Measurements from ENCODE around the gene KMT2B.

The KMT2B gene

DNA sequence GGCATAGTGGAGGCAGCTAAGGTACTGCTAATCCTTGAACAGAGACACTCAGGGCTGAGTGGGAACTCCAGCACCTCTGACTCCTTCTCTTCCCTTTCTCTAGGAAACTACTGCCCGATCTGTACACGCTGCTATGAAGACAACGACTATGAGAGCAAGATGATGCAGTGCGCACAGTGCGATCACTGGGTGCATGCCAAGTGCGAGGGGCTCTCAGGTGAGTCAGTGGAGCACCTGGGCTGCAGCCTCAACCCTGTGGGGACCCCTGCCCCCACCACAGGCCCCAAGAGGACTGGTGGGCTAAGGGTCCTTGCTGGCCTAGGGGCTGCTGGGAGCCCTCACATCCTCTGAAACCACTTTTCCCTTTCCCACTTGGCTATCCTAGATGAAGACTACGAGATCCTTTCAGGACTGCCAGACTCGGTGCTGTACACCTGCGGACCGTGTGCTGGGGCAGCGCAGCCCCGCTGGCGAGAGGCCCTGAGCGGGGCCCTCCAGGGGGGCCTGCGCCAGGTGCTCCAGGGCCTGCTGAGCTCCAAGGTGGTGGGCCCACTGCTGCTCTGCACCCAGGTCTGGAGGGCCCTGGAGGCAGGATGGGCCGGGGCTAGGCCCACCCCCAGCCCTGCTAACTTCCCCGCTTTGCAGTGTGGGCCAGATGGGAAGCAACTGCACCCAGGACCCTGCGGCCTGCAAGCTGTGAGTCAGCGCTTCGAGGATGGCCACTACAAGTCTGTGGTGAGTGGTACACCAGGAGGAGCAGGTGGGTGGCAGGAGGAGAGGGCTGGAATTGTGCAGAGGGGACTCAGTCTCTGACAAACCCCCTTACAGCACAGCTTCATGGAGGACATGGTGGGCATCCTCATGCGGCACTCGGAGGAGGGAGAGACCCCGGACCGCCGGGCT is 9.5 kb downstream of the KMT2B start:
- DNase-seq, result no peak

DNA sequence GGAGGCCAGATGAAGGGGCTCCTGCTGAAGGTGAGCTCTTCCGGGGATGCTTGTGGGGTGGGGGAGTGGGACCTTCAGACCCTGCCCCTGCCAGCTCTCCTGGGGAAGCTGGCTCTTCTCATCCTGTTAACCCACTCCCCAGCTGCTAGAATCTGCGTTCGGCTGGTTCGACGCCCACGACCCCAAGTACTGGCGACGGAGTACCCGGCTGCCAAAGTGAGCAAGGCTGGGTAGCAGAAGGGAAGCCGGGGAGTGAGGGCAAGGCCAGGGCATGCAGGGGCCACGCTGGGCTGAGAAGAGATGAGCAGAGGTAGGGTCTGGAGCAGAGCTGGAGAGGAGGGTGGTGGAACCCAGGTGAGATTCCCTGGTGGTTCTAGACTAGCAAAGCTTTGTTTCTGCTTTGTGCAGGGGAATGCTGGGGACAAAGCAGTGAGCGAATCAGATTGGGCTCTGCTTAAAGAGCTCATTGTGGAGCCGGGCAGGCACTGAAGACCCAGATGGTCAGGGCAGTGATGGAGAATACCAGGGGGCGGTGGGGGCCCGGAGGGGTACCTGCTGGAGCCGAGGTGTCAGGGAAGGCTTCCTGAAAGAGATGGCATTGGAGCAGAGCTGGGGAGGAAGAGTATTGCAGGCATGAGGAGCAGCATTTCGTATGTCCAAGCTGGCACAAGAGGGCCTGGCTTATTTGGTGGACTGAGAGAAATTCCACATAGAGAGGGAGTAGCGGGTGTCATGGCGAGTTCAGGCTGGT is 10.3 kb downstream of the KMT2B start:
- no peak for DNase-seq

DNA sequence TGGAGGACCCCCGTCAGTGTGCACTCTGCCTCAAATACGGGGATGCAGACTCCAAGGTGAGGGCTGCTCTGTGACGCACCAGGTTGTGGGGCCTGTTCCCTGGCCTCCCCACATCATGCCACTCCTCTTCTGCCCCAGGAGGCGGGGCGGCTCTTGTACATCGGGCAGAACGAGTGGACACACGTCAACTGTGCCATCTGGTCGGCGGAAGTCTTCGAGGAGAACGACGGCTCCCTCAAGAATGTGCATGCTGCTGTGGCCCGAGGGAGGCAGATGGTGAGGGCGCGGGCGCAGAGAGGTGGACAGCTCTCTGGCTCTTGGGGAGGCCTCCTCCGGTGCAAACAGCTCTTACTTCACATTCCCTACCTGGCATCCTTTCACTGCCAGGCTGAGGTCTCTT is 11.2 kb downstream of the KMT2B start:
- no peak for DNase-seq

DNA sequence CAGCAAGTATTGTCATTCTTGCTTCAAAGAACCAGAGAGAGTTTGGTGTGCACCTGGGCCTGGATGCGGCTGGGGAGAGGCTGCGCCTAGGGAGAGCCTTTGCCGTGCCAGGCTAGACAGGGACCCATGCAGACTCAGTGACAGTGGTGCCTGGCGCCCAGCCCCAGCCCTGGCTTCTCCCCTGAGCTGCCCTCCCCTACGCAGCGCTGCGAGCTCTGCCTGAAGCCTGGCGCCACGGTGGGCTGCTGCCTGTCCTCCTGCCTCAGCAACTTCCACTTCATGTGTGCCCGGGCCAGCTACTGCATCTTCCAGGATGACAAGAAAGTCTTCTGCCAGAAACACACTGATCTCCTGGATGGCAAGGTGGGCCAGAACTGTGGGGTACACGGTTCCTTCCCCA is 12.0 kb downstream of the KMT2B start:
- DNase-seq, result no peak

DNA sequence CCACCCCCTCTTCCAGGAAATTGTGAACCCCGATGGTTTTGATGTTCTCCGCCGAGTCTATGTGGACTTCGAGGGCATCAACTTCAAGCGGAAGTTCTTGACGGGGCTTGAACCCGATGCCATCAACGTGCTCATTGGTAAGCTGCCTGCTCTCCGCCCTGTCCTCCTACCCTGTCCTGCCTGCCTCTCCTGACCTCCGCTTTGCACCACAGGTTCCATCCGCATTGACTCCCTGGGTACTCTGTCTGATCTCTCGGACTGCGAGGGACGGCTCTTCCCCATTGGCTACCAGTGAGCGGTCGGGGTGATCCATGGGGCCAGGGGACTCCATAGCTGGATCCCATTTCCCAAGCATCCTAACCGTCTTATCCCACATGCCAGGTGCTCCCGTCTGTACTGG is 12.5 kb downstream of the KMT2B start:
- no peak for DNase-seq

DNA sequence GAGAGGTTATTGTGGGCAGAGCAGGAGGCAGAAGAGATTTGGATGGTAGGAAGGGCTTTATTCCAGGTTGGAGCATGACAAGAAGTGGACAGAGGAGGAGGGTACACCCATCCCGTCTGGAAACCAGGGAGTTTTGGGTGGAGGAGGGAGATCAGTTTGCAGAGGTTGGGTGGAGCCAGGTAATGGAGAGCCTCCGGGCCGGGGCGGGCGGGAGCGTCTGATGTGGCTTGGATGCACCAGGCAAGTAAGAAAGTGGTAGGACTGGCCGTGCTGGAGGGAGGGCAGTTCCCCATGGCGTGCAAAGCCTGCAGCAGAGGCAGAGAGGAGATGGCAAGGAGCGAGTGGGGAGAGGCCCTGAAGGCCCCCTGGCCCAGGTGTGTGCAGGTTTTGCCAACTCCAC is 13.6 kb downstream of the KMT2B start:
- no peak for DNase-seq

DNA sequence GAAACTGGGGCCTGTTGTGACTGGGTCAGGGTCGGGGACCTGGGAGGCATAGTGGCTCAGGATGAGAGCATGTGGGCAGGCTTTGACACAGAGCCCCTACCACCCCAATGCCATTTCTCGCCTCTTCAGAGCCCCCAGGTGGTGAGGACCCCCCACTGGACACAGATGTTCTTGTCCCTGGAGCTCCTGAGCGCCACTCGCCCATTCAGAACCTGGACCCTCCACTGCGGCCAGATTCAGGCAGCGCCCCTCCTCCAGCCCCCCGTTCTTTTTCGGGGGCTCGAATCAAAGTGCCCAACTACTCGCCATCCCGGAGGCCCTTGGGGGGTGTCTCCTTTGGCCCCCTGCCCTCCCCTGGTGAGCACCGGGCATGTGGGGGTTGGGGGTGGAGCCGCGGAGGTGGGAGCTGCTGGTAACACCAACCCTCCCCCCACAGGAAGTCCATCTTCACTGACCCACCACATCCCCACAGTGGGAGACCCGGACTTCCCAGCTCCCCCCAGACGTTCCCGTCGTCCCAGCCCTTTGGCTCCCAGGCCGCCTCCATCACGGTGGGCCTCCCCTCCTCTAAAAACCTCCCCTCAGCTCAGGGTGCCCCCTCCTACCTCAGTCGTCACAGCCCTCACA is 14.1 kb downstream of the KMT2B start:
- no peak for DNase-seq

DNA sequence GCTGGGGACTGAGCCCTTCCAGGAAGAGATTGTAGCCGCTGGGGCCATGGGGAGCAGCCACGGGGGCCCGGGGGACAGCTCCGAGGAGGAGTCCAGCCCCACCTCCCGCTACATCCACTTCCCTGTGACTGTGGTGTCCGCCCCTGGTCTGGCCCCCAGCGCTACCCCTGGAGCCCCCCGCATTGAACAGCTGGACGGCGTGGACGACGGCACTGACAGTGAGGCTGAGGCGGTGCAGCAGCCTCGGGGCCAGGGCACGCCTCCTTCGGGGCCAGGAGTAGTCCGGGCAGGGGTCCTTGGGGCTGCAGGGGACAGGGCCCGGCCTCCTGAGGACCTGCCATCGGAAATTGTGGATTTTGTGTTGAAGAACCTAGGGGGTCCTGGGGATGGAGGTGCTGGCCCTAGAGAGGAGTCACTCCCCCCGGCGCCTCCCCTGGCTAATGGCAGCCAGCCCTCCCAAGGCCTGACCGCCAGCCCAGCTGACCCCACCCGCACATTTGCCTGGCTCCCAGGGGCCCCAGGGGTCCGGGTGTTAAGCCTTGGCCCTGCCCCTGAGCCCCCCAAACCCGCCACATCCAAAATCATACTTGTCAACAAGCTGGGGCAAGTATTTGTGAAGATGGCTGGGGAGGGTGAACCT is 14.9 kb downstream of the KMT2B start:
- DNase-seq, result no peak

DNA sequence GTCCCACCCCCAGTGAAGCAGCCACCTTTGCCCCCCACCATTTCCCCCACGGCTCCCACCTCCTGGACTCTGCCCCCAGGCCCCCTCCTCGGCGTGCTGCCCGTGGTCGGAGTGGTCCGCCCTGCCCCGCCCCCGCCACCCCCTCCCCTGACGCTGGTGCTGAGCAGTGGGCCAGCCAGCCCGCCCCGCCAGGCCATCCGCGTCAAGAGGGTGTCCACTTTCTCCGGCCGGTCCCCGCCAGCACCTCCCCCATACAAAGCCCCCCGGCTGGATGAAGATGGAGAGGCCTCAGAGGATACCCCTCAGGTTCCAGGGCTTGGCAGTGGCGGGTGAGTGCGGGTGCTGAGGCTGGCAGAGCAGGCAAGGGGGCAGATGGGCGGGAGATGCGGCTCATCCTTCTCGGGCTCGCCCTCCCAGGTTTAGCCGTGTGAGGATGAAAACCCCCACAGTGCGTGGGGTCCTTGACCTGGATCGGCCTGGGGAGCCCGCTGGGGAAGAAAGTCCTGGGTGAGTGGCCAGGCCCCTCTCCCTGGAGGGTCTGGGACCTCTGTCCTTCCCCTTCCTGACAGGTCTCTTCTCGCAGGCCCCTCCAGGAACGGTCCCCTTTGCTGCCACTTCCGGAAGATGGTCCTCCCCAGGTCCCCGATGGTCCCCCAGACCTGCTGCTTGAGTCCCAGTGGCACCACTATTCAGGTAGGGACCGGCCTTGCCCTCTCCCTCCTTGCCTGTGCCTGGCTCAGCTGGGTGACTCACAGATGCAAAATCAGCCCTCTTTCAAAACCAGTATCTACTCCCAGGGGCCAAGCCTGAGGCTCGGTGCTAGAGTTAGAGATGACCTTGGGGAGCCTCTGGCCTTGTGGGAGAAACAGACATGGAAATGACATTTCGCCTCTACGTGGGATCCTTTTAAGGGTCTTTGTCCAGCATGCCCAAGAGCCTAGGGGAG is 15.7 kb downstream of the KMT2B start:
- DNase-seq, result no peak

DNA sequence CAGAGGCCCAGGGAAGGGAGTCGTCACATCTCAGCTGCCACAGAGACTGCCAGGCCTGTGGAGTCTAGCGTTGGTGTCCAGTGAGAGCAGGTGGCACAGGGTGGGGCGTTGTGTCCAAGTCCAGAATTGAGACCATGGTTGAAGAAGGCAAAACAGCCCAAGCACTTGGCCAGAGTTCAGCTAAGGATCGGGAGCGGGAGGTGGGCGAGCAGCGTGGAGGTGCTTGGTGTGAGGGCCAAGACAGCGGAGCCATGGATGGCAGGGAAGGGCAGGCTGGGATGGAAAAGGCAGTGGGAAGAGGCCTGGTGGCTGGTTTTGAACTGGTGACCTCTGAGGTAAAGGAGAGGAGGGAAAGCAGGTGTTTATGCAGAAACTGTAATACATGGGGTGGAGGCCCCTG is 16.5 kb downstream of the KMT2B start:
- DNase-seq, result no peak

DNA sequence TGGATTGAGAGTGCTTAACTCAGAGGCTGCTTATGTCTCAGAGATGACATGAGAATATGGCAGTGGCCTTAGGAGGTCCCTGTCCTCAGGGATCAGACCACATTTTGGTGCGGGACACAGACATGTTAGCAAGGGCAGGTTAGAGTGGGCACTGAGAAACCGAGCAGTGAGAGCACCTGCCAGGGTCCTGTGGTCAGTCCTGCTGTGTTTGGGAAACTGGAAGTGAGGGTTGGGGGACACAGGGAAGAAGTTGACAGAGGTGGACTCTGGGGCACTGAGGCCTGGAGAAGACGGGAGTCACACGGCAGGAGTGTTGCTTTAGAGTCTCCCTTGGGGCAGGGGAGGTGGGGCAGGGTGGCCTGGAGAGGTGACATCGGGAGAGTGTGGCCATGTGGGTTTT is 17.1 kb downstream of the KMT2B start:
- DNase-seq, result no peak

DNA sequence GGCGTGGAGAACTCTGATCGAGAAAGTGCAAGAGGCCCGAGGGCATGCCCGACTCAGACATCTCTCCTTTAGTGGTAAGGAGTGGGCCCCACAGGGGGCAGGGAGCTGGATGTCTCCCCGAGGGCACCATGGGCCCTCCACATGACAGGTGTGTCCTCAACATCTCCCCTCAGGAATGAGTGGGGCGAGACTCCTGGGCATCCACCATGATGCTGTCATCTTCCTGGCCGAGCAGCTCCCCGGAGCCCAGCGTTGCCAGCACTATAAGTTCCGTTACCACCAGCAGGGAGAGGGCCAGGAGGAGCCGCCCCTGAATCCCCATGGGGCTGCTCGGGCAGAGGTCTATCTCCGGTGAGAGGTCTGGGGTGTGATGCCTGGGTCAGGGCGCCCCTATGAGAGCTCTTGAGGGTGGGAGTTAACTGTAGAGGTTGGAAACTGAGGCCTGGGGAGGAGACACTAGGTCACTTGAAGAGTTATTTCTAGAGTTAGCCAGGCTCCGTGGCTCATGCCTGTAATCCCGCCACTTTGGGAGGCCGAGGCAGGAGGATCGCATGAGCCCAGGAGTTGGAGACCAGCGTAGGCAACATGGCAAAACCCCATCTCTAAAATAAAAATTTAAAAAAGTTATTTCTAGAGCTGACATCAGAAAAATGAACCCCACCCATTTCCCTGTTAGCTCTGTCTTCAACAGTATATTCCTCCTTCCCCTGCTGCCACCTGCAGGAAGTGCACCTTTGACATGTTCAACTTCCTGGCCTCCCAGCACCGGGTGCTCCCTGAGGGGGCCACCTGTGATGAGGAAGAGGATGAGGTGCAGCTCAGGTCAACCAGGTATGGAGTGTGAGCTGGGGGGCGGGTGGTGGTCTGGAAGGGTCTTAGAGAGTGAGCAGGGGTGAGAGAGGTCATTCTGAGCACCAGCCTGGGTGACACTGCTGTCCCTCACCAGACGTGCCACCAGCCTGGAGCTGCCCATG is 19.4 kb downstream of the KMT2B start:
- no peak for DNase-seq

DNA sequence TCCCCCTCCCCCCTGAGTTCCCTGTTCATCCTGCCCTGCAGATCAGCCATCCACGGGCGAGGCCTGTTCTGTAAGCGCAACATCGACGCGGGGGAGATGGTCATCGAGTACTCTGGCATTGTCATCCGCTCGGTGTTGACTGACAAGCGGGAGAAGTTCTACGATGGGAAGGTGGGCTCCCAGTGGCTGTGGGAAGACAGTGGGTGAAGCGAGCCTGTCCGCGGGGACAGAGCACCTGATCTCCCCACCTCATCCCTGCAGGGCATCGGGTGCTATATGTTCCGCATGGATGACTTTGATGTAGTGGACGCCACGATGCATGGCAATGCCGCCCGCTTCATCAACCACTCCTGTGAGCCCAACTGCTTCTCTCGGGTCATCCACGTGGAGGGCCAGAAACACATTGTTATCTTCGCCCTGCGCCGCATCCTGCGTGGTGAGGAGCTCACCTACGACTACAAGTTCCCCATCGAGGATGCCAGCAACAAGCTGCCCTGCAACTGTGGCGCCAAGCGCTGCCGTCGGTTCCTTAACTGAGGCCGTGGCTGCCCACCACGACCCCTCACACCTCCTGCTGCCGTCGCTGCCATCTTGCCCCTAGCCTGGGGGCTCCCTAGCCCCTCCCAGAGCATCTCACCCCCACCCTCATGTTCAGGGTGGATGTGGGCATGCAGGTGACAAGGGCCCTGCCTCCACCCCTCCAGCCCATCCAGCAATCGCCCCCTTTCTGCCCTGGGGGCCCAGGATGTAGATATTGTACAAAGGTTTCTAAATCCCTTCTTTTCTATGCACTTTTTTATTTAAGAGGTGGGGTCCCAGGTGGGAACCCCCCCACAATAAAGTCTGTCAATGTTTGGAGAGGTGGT is 20.5 kb downstream of the KMT2B start:
- no peak for DNase-seq

DNA sequence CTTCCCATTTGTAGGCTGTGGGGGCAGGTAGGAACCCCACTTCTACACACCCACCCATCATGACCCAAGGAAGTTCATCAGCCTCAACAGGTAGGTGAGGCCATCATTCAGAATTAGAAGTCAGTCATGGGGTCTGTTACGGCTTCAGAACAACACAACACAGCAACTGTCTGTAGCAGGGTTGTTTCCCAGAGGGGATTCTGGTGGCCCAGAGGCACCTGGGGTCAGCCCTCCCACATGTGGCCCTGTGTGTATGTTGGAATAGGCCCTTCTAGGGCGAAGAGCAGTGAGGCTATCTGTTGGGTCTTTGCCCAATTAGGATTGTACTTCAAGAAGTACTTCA is 21.1 kb downstream of the KMT2B start:
- no peak for DNase-seq

DNA sequence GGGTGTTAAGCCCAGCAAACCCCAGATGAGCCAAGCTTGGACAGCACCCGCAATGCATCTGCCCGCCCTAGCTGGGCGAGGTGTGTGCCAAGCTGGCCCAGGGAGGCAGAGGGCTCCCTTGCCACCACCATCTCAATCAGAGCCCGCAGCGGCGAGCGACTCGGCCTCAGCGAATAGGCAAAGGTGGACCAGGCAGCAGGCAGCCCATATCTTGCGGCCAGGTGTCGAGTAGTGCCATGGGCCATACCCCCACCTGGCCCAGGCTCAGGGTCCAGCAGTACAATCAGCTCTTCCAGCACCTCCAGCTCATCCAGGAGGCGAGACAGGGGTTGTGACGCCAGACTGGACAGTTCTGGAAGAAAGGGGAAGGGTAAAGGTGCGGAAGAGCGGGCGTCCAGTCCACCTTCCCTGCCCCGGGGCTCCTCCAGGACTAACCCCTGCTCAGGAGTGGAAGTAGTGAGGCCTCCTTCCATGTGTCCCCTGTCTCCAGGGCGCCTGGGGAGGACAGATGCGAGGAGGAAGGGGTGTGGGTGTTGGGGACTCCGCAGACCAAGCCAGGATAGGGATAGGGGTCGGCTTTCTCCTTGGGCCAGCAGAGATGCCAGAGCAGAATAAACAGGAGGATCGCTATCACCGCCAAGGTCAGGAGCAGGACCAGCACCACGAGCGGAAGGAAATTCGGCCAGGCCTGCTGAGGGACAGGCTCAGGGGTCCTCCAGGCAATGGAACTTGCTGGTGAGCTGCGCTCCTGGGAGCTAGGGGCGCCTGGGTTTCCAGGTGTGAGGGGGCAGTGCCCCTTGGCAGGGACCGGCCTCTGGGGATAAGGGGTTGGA is 21.7 kb downstream of the KMT2B start:
- DNase-seq, result no peak

DNA sequence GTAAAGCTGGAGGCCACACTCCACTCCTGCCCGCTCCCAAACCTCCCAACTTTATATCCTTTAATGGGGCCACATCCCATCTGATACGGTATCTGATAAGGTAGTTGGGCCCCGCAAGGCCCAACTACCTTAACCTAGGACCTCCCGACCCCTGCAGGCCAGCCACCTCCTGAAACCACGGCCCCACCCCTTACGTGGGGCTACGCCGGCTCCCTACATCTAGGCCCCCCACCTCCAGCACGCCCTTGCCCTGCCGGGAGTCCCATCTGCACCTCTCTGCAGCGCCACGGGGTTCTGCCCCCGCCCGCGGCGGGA is 22.3 kb downstream of the KMT2B start:
- no peak for DNase-seq

DNA sequence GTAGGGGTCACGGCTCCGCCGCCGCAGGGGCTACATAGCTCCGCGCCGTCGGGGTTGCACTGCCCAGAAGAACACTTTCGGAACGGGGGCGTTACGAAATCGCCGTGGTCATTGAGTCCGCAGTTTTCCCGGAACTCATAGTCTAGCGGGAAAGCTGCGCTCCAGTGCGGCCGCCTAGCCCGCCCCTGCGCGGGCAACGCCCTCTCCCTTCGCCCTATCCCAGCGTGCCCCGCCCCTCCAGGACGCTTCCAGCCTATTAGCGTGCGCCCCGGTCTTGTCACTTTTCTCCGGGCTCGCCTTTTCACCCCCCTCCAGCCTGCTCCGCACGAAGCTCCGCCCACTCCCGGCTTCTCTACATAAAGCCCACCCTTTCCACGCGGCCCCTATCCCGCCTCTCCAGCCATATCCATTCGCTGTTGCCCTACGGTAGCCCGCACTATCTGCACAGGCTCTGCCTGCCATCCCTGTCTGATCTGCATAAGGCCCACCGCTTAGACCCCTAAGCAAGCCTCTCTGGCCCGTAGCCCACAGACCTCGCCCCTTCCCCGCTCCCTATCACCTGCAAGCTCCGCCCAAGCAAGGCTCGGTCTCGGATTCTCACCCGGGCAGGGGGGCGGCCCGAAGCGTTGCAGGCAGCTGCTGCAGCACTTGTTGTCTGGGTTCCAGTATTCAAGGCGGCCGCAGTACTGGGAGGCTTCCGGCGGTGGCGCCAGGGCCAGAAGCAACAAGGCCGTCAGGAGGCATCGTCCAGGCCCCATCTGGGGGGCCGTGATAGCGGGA is 22.8 kb downstream of the KMT2B start:
- peak; percentile 96 to 98 for DNase-seq

DNA sequence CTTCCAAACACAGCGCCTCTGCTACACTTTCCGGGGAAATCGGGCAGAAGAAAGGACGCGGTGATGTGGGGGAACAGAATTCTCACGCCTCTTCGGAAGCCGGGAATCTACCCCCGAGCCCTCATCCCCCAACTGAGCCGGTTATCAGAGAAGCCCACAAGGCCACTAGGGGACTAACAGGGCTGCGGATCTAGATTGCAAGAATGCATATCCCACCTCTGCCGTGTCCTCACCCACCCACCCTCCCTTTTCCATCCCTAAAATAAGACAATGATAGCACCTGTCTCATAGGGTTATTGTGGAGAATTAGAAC is 23.4 kb downstream of the KMT2B start:
- no peak for DNase-seq
